PFSK-1 (cell line): ENCODE results near the gene PTPRT.

ENCODE experiments used
- POLR2AphosphoS5 ChIP-seq: IDR thresholded peaks from 2 replicates; pipeline ENCODE4 v1.6.1; 2012; ENCODE audit warnings: low read depth, mild to moderate bottlenecking, control low read depth, low read length, moderate library complexity
- SIN3A ChIP-seq: IDR thresholded peaks from 2 replicates; pipeline ENCODE4 v1.6.1; 2012; ENCODE audit warnings: mild to moderate bottlenecking, low read length, moderate library complexity, borderline replicate concordance; ENCODE audit not compliant: insufficient read depth
- TAF1 ChIP-seq: IDR thresholded peaks from 2 replicates; pipeline ENCODE4 v1.6.1; 2012; ENCODE audit warnings: low read length, control low read depth, borderline replicate concordance; ENCODE audit not compliant: insufficient read depth

DNA sequence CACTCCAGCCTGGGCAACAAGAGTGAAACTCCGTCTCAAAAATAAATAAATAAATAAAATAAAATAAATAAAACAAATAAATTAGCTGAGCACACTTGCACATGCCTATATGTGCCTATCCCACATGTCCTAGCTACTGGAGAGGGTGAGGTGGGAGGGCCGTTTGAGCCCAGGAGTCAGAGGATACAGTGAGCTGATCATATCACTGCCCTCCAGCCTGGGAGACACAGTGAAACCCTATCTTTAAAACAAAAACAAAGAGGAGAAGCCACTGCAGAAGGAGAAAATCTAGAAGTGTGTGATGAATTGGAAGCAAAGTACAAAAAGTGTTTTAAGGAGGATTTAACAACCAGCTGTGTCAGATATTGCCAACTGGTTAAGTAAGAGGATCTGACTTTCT, 728.4 kb downstream of the PTPRT start:
- TF ChIP-seq TAF1 (no peak), POLR2AphosphoS5 (no peak), SIN3A (no peak)
